Measurements from ENCODE around the gene CYBC1.

DNA sequence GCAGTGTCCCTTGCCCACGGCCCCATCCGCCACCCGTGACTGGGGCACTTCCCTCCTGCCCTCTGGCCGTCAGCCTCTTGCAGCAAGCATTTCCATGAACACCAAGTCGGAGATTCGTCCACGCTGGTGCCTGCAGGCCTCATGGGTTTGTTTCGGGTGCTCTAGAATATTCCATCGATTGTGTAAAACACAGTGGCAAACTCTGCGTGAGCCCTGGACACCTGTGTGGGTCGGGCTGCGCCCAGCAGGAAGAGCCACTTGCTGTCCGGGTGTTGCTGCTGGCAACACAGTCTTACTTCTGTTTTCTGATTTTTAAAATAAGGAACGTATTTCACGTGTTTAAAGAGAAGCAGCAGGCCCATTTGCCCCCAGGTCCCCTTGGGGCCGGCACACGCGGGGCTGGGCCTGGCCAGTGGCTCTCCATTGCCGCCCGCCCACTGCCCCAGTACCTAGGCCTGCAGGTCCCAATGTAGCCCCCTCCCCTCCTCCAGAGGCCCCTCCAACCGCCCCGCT is 10.0 kb downstream of the CYBC1 start:
- TF ChIP-seq BHLHE40 (IDR thresholded peaks at IDR 0.05; ENCODE audit: borderline replicate concordance) (no peak), SP1 (IDR thresholded peaks at IDR 0.05) (no peak), PKNOX1 (IDR thresholded peaks at IDR 0.05) (no peak), ZNF384 (IDR thresholded peaks at IDR 0.05) (no peak), FOXA1 (IDR thresholded peaks at IDR 0.05) (no peak), ELF4 (IDR thresholded peaks at IDR 0.05) (no peak), CTBP1 (IDR thresholded peaks at IDR 0.05; ENCODE audit: borderline replicate concordance) (no peak), HDGF (IDR thresholded peaks at IDR 0.05; ENCODE audit: borderline replicate concordance) (no peak), FOXK2 (IDR thresholded peaks at IDR 0.05) (no peak), ARNT (IDR thresholded peaks at IDR 0.05) (no peak), SUZ12 (IDR thresholded peaks at IDR 0.05) (no peak), LEF1 (IDR thresholded peaks at IDR 0.05; ENCODE audit: borderline replicate concordance) (no peak), FOXM1 (IDR thresholded peaks at IDR 0.05; ENCODE audit: borderline replicate concordance) (no peak), L3MBTL2 (conservative IDR thresholded peaks at IDR 0.05) (no peak)

Data from HEK293T (cell line).